Kidney capillary endothelial cell (primary cell): ENCODE results near the gene LTBP4.
A peak's percentile ranks its signal among the peaks of the same experiment; 100 is the strongest.
"Not testable (repeated sequence)": the region's sequence is repeated elsewhere in the genome, so short reads cannot be mapped to it uniquely, and the experiment has no call there.

Source experiments
- DNase-seq: peaks from one replicate; pipeline ENCODE4 v3.0.0-alpha.2; 2018; ENCODE audit warnings: low spot score

The LTBP4 gene

DNA sequence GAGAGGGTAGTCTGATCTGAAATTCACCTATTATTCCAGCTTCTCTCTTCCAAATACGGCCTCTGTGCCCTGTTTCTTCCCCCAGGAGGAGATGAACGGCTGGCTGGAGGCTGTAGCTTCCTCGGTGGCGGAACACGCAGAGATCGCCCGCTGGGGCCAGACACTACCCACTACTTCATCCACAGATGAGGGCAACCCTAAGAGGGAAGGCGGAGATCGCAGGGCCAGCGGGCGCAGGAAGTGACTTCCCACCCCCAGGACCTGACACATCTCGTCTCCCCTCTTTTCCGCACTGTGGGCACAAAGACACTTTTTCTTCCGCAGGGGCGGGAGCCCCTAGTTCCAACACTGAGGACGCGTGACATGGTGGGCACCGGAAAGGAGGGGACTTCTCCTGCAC lies 25.8 kb upstream of the LTBP4 start:
- no peak for DNase-seq

- DNase-seq, result no peak
Measured at GRCh38 chr19:40576151-40576584, 25.0 kb upstream of the LTBP4 start.

GRCh38 chr19:40576585-40577451 lies 24.4 kb upstream of the LTBP4 start, which contains the start of gene SHKBP1:
SHKBP1 (plus strand) TSS chr19:40576873; CDS start chr19:40576900, 27 bp downstream.
- peak; percentile 95 for DNase-seq

- no peak for DNase-seq
Measured at GRCh38 chr19:40578442-40578908, 22.7 kb upstream of the LTBP4 start.

GRCh38 chr19:40580619-40581018 lies 20.6 kb upstream of the LTBP4 start:
- DNase-seq, result no peak

DNA sequence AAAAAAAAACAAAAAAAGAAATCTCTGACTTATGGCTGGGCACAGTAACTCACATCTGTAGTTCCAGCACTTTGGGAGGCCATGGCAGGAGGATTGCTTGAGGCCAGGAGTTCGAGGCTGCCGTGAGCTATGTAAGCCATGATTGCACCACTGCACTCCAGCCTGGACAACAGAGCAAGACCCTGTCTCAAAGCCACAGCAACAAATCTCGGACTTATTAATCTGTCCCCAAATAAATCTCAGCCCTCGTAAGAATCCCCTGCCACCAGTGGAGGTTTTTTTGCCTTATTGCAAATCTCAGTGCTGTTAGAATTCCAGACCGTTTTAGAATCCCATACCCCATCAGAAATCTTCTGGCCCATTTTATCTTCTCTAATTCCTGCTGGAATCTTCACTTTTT lies 19.6 kb upstream of the LTBP4 start:
- DNase-seq, result no peak

DNA sequence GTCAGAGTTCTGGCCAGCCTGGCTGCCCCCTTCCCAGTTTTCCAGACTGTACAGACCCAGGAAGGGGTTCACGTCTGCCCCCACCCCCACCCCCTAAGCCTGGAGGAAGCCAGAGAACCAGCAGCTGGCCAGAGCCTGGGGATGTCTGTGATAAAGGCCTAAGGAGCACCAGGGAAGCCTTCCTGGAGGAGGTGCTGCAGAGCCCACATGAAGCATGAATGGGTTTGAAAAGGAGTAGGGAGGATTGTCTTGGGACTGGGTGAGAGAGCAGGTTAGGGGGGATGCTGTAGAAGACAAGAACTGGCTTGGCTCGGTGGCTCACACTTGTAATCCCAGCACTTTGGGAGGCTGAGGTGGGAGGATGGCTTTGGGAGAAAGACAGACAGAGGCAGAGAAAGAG lies 18.7 kb upstream of the LTBP4 start:
- no peak for DNase-seq

DNA sequence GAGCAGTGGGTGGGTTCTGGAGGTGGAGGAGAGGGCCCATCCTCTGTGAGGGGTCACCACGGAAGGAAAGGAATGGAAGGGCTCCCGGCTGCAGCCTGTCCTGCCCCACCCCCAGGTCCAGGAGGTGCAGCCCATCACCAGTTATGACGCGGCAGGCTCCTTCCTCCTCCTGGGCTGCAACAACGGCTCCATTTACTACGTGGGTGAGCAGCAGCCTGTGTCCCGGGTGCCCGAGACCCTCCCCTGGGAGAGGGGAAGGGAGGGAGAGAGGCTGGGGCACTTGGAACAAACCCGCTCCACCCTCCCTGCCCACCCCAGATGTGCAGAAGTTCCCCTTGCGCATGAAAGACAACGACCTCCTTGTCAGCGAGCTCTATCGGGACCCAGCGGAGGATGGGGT lies 17.9 kb upstream of the LTBP4 start:
- DNase-seq, result no peak

GRCh38 chr19:40584007-40584406 lies 17.2 kb upstream of the LTBP4 start:
- DNase-seq, result no peak

DNA sequence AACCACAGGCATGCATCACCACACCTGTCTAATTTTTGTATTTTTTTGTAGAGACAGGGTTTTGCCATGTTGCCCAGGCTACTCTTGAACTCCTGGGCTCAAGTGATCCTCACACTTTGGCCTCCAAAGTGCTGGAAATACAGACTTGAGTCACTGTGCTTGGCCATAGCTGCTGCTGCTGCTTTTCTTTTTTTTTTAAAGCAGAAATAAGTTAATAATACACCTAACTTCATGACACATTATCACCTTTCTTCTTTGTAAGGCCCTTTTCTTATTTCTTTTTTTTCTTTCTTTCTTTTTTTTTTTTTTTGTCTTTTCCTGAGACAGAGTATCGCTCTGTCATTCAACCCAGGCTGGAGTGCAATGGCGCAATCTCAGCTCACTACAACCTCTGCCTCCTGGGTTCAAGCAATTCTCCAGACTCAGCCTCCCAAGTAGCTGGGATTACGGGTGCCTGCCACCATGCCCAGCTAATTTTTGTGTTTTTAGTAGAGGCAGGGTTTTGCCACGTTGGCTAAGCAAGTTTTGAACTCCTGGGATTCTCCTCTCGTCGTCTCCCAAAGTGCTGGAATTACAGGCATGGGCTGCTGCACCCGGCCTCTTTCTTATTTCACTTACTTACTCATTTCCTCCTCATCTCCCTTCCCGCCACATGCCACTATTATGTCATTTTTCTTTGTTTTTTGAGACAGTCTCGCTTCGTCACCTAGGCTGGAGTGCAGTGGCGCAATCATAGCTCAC lies 15.8 kb upstream of the LTBP4 start:
- DNase-seq, result peak; percentile 75

DNA sequence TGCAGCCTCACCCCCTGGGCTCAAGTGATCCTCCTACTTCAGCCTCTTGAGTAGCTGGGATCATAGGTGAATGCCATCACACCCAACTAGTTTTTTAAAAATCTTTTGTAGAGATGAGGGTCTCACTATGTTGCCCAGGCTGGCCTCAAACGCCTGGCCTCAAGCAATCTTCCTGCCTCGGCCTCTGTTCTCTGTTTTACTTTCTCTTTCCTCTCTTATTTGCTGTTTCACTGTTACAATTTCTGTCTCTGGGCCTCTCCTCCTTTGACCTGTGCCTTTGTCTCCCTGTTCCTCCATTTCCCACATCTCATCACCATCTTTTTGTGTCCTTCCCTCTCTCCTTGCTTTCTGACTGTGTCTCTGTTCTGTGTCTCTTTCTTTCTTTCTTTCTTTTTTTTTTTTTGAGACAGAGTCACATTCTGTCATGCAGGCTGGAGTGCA lies 15.2 kb upstream of the LTBP4 start:
- no peak for DNase-seq

GRCh38 chr19:40586611-40587010 lies 14.6 kb upstream of the LTBP4 start:
- DNase-seq, result no peak

GRCh38 chr19:40588110-40588854 lies 12.9 kb upstream of the LTBP4 start:
- no peak for DNase-seq

DNA sequence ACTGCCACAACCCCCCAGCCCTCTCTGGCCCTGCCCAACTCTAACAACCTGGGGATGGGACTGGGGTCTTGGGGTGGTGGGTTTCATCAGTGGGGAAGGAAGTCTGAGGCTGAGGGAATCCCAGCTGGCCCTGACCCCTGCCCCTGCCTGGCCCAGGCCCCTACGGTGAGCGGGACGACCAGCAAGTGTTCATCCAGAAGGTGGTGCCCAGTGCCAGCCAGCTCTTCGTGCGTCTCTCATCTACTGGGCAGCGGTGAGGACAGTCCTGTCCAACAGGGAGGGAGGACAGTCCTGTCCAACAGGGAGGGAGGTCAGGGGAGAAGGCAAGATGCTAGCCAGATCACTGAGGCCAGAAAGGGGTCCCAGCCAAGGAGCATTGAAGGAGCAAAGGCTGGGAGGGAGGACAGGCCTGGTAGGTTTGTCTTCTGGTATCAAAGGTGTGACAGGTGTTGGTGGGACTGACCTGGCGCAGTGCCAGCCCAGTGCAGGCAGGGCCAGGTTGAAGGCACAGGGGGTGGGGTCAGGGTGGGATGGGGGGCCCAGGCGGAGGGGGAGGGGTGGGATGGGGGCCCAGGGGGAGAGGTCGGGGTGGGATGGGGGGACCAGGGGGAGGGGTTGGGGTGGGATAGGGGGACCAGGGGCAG lies 12.1 kb upstream of the LTBP4 start:
- no peak for DNase-seq

DNA sequence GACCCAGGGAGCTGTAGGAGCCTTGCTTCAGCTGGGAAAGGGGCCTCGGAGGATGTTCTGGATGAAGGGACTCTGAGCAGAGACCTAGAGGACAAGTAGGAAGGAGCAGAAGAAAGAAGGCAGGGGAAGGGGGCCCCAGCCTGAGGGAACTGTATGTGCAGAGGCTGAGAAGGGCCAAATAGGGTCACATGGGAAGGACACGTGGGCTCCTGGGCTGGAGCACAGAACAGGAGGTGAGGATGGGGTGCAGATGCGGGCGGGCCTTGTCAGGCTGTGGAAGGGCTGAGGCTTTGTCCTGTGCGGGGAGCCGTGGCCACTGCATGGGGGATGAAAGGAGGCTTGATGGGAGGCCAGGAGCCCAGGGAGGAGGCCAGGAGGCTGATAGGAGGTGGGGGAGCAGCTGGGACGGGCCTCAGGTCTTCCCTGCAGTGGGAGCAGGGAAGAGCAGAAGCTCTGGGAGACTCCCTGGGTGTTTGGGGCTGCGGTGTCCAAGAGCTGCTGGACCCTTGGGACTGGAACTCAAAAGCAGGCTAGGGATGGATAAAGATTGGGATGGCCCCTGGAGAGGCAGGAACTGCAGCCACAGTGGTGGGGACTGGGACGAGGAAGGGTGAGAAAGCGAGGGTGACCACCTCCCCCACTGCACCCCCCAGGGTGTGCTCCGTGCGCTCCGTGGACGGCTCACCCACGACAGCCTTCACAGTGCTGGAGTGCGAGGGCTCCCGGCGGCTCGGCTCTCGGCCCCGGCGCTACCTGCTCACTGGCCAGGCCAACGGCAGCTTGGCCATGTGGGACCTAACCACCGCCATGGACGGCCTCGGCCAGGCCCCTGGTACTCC lies 11.4 kb upstream of the LTBP4 start:
- DNase-seq, result no peak

- DNase-seq, result no peak
Measured at GRCh38 chr19:40590464-40591265, 10.5 kb upstream of the LTBP4 start.

- not testable (repeated sequence) for DNase-seq
Measured at GRCh38 chr19:40591724-40592123, 9.4 kb upstream of the LTBP4 start.

GRCh38 chr19:40592170-40592569 lies 9.0 kb upstream of the LTBP4 start:
- no peak for DNase-seq

- DNase-seq, result no peak
Measured at GRCh38 chr19:40594255-40594654, 6.9 kb upstream of the LTBP4 start.

- no peak for DNase-seq
Measured at GRCh38 chr19:40594657-40595091, 6.5 kb upstream of the LTBP4 start.
